ENCODE data around the gene LILRA1.
"Not testable (repeated sequence)": the region's sequence is repeated elsewhere in the genome, so short reads cannot be mapped to it uniquely, and the experiment has no call there.

Gene LILRA1

GRCh38 chr19:54593445-54593844 lies at the start of gene LILRA1:
Gene LILRA1, plus strand, starts transcription at chr19:54593632. Its CDS starts 613 bp downstream, at chr19:54594245.
- peaks cover 12% of the 10 kb centered on the region for H3K27me3 Mint-ChIP-seq
- not testable (repeated sequence) for H3K27ac Mint-ChIP-seq; H3K36me3 Mint-ChIP-seq (ENCODE audit: low read depth); H3K4me3 Mint-ChIP-seq; H3K4me1 Mint-ChIP-seq (ENCODE audit: low read depth); H3K9me3 Mint-ChIP-seq

GRCh38 chr19:54548806-54549205 lies 44.6 kb upstream of the LILRA1 start:
- Mint-ChIP-seq H3K9me3 (peaks cover 6% of the 10 kb centered on the region), H3K4me3 (no peak overlapping the region), H3K27ac (no peak overlapping the region), H3K4me1 (ENCODE audit: low read depth) (peaks cover 10% of the 10 kb centered on the region), H3K36me3 (ENCODE audit: low read depth) (no peaks in the 10 kb centered on the region), H3K27me3 (peaks cover 28% of the 10 kb centered on the region)

- H3K4me3 Mint-ChIP-seq, result no peak overlapping the region
- no peak overlapping the region for H3K27ac Mint-ChIP-seq
- peaks cover 10% of the 10 kb centered on the region for H3K4me1 Mint-ChIP-seq (ENCODE audit: low read depth)
- H3K36me3 Mint-ChIP-seq (ENCODE audit: low read depth), result no peaks in the 10 kb centered on the region
- H3K27me3 Mint-ChIP-seq, result peaks cover 28% of the 10 kb centered on the region
- H3K9me3 Mint-ChIP-seq, result peaks cover 6% of the 10 kb centered on the region
Observed at GRCh38 chr19:54549224-54549623, 44.2 kb upstream of the LILRA1 start.

GRCh38 chr19:54551293-54551692 lies 42.1 kb upstream of the LILRA1 start:
- H3K36me3 Mint-ChIP-seq (ENCODE audit: low read depth), result no peaks in the 10 kb centered on the region
- H3K27ac Mint-ChIP-seq, result no peak overlapping the region
- no peak overlapping the region for H3K4me3 Mint-ChIP-seq
- peaks cover 10% of the 10 kb centered on the region for H3K4me1 Mint-ChIP-seq (ENCODE audit: low read depth)
- peaks cover 6% of the 10 kb centered on the region for H3K9me3 Mint-ChIP-seq
- H3K27me3 Mint-ChIP-seq, result peaks cover 27% of the 10 kb centered on the region

- no peaks in the 10 kb centered on the region for H3K36me3 Mint-ChIP-seq (ENCODE audit: low read depth)
- no peak overlapping the region for H3K27ac Mint-ChIP-seq
- H3K9me3 Mint-ChIP-seq, result peaks cover 6% of the 10 kb centered on the region
- H3K27me3 Mint-ChIP-seq, result peaks cover 24% of the 10 kb centered on the region
- no peak overlapping the region for H3K4me3 Mint-ChIP-seq
- peaks cover 10% of the 10 kb centered on the region for H3K4me1 Mint-ChIP-seq (ENCODE audit: low read depth)
Observed at GRCh38 chr19:54551950-54552912, 41.2 kb upstream of the LILRA1 start.

- H3K9me3 Mint-ChIP-seq, result peaks cover 6% of the 10 kb centered on the region
- peaks cover 24% of the 10 kb centered on the region for H3K27me3 Mint-ChIP-seq
- H3K4me1 Mint-ChIP-seq (ENCODE audit: low read depth), result peaks cover 10% of the 10 kb centered on the region
Observed at GRCh38 chr19:54552913-54553310, 40.5 kb upstream of the LILRA1 start.

GRCh38 chr19:54554006-54554405 lies 39.4 kb upstream of the LILRA1 start:
- no peaks in the 10 kb centered on the region for H3K36me3 Mint-ChIP-seq (ENCODE audit: low read depth)
- no peak overlapping the region for H3K27ac Mint-ChIP-seq
- H3K27me3 Mint-ChIP-seq, result peaks cover 29% of the 10 kb centered on the region
- H3K4me3 Mint-ChIP-seq, result no peak overlapping the region
- H3K4me1 Mint-ChIP-seq (ENCODE audit: low read depth), result peaks cover 10% of the 10 kb centered on the region
- H3K9me3 Mint-ChIP-seq, result peaks cover 6% of the 10 kb centered on the region

More at GRCh38 chr19:54552913-54553310, 40.5 kb upstream of the LILRA1 start:
- H3K4me3 Mint-ChIP-seq, result no peak overlapping the region
- H3K27ac Mint-ChIP-seq, result no peak overlapping the region
- no peaks in the 10 kb centered on the region for H3K36me3 Mint-ChIP-seq (ENCODE audit: low read depth)

- Mint-ChIP-seq H3K27ac (no peak overlapping the region), H3K9me3 (peaks cover 6% of the 10 kb centered on the region), H3K4me1 (ENCODE audit: low read depth) (peaks cover 10% of the 10 kb centered on the region), H3K27me3 (peaks cover 29% of the 10 kb centered on the region), H3K4me3 (no peak overlapping the region), H3K36me3 (ENCODE audit: low read depth) (no peaks in the 10 kb centered on the region)
Observed at GRCh38 chr19:54554896-54555295, 38.5 kb upstream of the LILRA1 start.

GRCh38 chr19:54556194-54556593 lies 37.2 kb upstream of the LILRA1 start:
- Mint-ChIP-seq H3K27ac (no peak overlapping the region), H3K9me3 (peaks cover 6% of the 10 kb centered on the region), H3K4me1 (ENCODE audit: low read depth) (peaks cover 8% of the 10 kb centered on the region), H3K27me3 (peaks cover 25% of the 10 kb centered on the region), H3K4me3 (no peak overlapping the region), H3K36me3 (ENCODE audit: low read depth) (no peaks in the 10 kb centered on the region)

GRCh38 chr19:54558339-54558738 lies 35.1 kb upstream of the LILRA1 start:
- Mint-ChIP-seq H3K4me3 (no peak overlapping the region), H3K4me1 (ENCODE audit: low read depth) (no peaks in the 10 kb centered on the region), H3K27me3 (peaks cover 24% of the 10 kb centered on the region), H3K36me3 (ENCODE audit: low read depth) (no peaks in the 10 kb centered on the region), H3K27ac (no peak overlapping the region), H3K9me3 (no peaks in the 10 kb centered on the region)

- H3K27ac Mint-ChIP-seq, result no peak overlapping the region
- no peak overlapping the region for H3K4me3 Mint-ChIP-seq
- H3K36me3 Mint-ChIP-seq (ENCODE audit: low read depth), result no peaks in the 10 kb centered on the region
- no peaks in the 10 kb centered on the region for H3K4me1 Mint-ChIP-seq (ENCODE audit: low read depth)
- H3K9me3 Mint-ChIP-seq, result no peaks in the 10 kb centered on the region
- H3K27me3 Mint-ChIP-seq, result peaks cover 13% of the 10 kb centered on the region
Observed at GRCh38 chr19:54560881-54561385, 32.5 kb upstream of the LILRA1 start.

- no peak overlapping the region for H3K27ac Mint-ChIP-seq
- H3K4me1 Mint-ChIP-seq (ENCODE audit: low read depth), result no peaks in the 10 kb centered on the region
- no peak overlapping the region for H3K4me3 Mint-ChIP-seq
- H3K27me3 Mint-ChIP-seq, result peaks cover 18% of the 10 kb centered on the region
- H3K36me3 Mint-ChIP-seq (ENCODE audit: low read depth), result no peaks in the 10 kb centered on the region
- no peaks in the 10 kb centered on the region for H3K9me3 Mint-ChIP-seq
Observed at GRCh38 chr19:54561840-54562239, 31.6 kb upstream of the LILRA1 start.

- H3K4me3 Mint-ChIP-seq; H3K9me3 Mint-ChIP-seq; H3K27ac Mint-ChIP-seq; H3K36me3 Mint-ChIP-seq (ENCODE audit: low read depth); H3K4me1 Mint-ChIP-seq (ENCODE audit: low read depth): not testable (repeated sequence)
- peaks cover 15% of the 10 kb centered on the region for H3K27me3 Mint-ChIP-seq
Observed at GRCh38 chr19:54563206-54563605, 30.2 kb upstream of the LILRA1 start.

GRCh38 chr19:54570316-54570715 lies 23.1 kb upstream of the LILRA1 start:
- Mint-ChIP-seq H3K36me3 (ENCODE audit: low read depth) (no peaks in the 10 kb centered on the region), H3K27me3 (peaks cover 18% of the 10 kb centered on the region), H3K4me1 (ENCODE audit: low read depth) (peaks cover 10% of the 10 kb centered on the region), H3K27ac (no peak overlapping the region), H3K4me3 (no peak overlapping the region), H3K9me3 (no peaks in the 10 kb centered on the region)

GRCh38 chr19:54571715-54572615 lies 21.5 kb upstream of the LILRA1 start:
- not testable (repeated sequence) for H3K9me3 Mint-ChIP-seq

More at GRCh38 chr19:54571715-54572615, 21.5 kb upstream of the LILRA1 start:
- H3K27me3 Mint-ChIP-seq, result peaks cover 11% of the 10 kb centered on the region
- H3K4me3 Mint-ChIP-seq; H3K4me1 Mint-ChIP-seq (ENCODE audit: low read depth); H3K36me3 Mint-ChIP-seq (ENCODE audit: low read depth); H3K27ac Mint-ChIP-seq: not testable (repeated sequence)

All from stimulated activated naive CD8-positive, alpha-beta T cell treated with anti-CD3 and anti-CD28 coated beads, Interleukin-15, Interleukin-2, amounts not matched to agents 100 ng/mL and 50 ng/mL, for 24 hours (primary cell).